ENCODE measurements around the gene PTTG1IP.
A peak's percentile ranks its signal among the peaks of the same experiment; 100 is the strongest.

PTTG1IP gene

GRCh38 chr21:44919111-44919912 is 45.8 kb upstream of the PTTG1IP start:
- H3K18ac ChIP-seq (ENCODE audit: low read length), result no peak overlapping the region
- H2BK5ac ChIP-seq (ENCODE audit: low read length), result no peak overlapping the region
- no peak overlapping the region for H3K4ac ChIP-seq (ENCODE audit: low read depth, low read length)
- H2BK120ac ChIP-seq (ENCODE audit: low read depth, low read length), result no peak overlapping the region
- H3K79me2 ChIP-seq (ENCODE audit: control insufficient read depth, insufficient read depth, low read length), result no peaks in the 10 kb centered on the region
- H2BK15ac ChIP-seq (replicated peaks; ENCODE audit: low read depth), result no peak overlapping the region
- H4K5ac ChIP-seq (ENCODE audit: low read length), result no peak overlapping the region
- WGBS (ENCODE audit: extremely low coverage, insufficient coverage, low lambda C conversion rate), result no CpG with 5 or more reads among the region's 26 CpGs
- no peak overlapping the region for H3K23ac ChIP-seq (ENCODE audit: low read length)
- no peak overlapping the region for H3K27ac ChIP-seq (ENCODE audit: low read depth, low read length)
- H3K4me2 ChIP-seq (ENCODE audit: low read length), result peak overlapping the region; percentile 9
- H3K4me3 ChIP-seq (ENCODE audit: low read length), result no peak overlapping the region
- H3K27me3 ChIP-seq (ENCODE audit: insufficient read depth, low read length, poor library complexity), result peaks cover 12% of the 10 kb centered on the region
- no peak overlapping the region for H4K8ac ChIP-seq (ENCODE audit: low read depth, low read length)
- H3K56ac ChIP-seq (ENCODE audit: low read length), result peak overlapping the region; percentile 6
- DNase-seq, result no peak
- no peaks in the 10 kb centered on the region for H3K79me1 ChIP-seq (ENCODE audit: low read length)
- H2AK5ac ChIP-seq (ENCODE audit: low read length), result no peak overlapping the region
- peaks cover 3% of the 10 kb centered on the region for H3K4me1 ChIP-seq (ENCODE audit: control insufficient read depth, low read depth, low read length)
- no peaks in the 10 kb centered on the region for H3K36me3 ChIP-seq (ENCODE audit: control insufficient read depth, insufficient read depth, low read length)
- H3K9ac ChIP-seq (ENCODE audit: low read length), result no peak overlapping the region

- H3K27ac ChIP-seq (ENCODE audit: low read depth, low read length), result no peak overlapping the region
- H3K27me3 ChIP-seq (ENCODE audit: insufficient read depth, low read length, poor library complexity), result peaks cover 10% of the 10 kb centered on the region
These were observed 45.1 kb upstream of the PTTG1IP start for GRCh38 chr21:44918581-44919033.

GRCh38 chr21:44918107-44918470 is 44.6 kb upstream of the PTTG1IP start:
- DNase-seq, result no peak
- Histone ChIP-seq H4K8ac (ENCODE audit: low read depth, low read length) (no peak overlapping the region), H3K4me2 (ENCODE audit: low read length) (no peak overlapping the region), H3K4ac (ENCODE audit: low read depth, low read length) (no peak overlapping the region), H3K9ac (ENCODE audit: low read length) (no peak overlapping the region), H3K23ac (ENCODE audit: low read length) (no peak overlapping the region), H2AK5ac (ENCODE audit: low read length) (no peak overlapping the region), H3K4me3 (ENCODE audit: low read length) (no peak overlapping the region), H3K36me3 (ENCODE audit: control insufficient read depth, insufficient read depth, low read length) (no peaks in the 10 kb centered on the region), H2BK5ac (ENCODE audit: low read length) (no peak overlapping the region), H2BK15ac (replicated peaks; ENCODE audit: low read depth) (no peak overlapping the region), H4K5ac (ENCODE audit: low read length) (no peak overlapping the region), H3K56ac (ENCODE audit: low read length) (no peak overlapping the region), H2BK120ac (ENCODE audit: low read depth, low read length) (no peak overlapping the region), H3K18ac (ENCODE audit: low read length) (no peak overlapping the region), H3K79me1 (ENCODE audit: low read length) (no peaks in the 10 kb centered on the region), H3K27ac (ENCODE audit: low read depth, low read length) (no peak overlapping the region), H3K27me3 (ENCODE audit: insufficient read depth, low read length, poor library complexity) (peaks cover 10% of the 10 kb centered on the region), H3K4me1 (ENCODE audit: control insufficient read depth, low read depth, low read length) (peaks cover 3% of the 10 kb centered on the region), H3K79me2 (ENCODE audit: control insufficient read depth, insufficient read depth, low read length) (no peaks in the 10 kb centered on the region)
- WGBS (ENCODE audit: extremely low coverage, insufficient coverage, low lambda C conversion rate), result no CpG with 5 or more reads among the region's 12 CpGs

More at GRCh38 chr21:44918581-44919033, 45.1 kb upstream of the PTTG1IP start:
- peak overlapping the region; percentile 30 for H3K9ac ChIP-seq (ENCODE audit: low read length)
- peaks cover 3% of the 10 kb centered on the region for H3K4me1 ChIP-seq (ENCODE audit: control insufficient read depth, low read depth, low read length)
- no peak overlapping the region for H2BK120ac ChIP-seq (ENCODE audit: low read depth, low read length)
- H3K4me2 ChIP-seq (ENCODE audit: low read length), result peak overlapping the region; percentile 51
- no CpG with 5 or more reads among the region's 13 CpGs for WGBS (ENCODE audit: extremely low coverage, insufficient coverage, low lambda C conversion rate)
- H4K8ac ChIP-seq (ENCODE audit: low read depth, low read length), result no peak overlapping the region
- no peaks in the 10 kb centered on the region for H3K79me1 ChIP-seq (ENCODE audit: low read length)
- no peak overlapping the region for H3K4ac ChIP-seq (ENCODE audit: low read depth, low read length)
- H3K36me3 ChIP-seq (ENCODE audit: control insufficient read depth, insufficient read depth, low read length), result no peaks in the 10 kb centered on the region
- H4K5ac ChIP-seq (ENCODE audit: low read length), result no peak overlapping the region
- H2AK5ac ChIP-seq (ENCODE audit: low read length), result no peak overlapping the region
- H2BK15ac ChIP-seq (replicated peaks; ENCODE audit: low read depth), result no peak overlapping the region
- no peaks in the 10 kb centered on the region for H3K79me2 ChIP-seq (ENCODE audit: control insufficient read depth, insufficient read depth, low read length)
- no peak overlapping the region for H2BK5ac ChIP-seq (ENCODE audit: low read length)
- H3K18ac ChIP-seq (ENCODE audit: low read length), result no peak overlapping the region
- DNase-seq, result peak; percentile 85
- H3K4me3 ChIP-seq (ENCODE audit: low read length), result no peak overlapping the region
- H3K23ac ChIP-seq (ENCODE audit: low read length), result no peak overlapping the region
- H3K56ac ChIP-seq (ENCODE audit: low read length), result peak overlapping the region; percentile 37

DNA sequence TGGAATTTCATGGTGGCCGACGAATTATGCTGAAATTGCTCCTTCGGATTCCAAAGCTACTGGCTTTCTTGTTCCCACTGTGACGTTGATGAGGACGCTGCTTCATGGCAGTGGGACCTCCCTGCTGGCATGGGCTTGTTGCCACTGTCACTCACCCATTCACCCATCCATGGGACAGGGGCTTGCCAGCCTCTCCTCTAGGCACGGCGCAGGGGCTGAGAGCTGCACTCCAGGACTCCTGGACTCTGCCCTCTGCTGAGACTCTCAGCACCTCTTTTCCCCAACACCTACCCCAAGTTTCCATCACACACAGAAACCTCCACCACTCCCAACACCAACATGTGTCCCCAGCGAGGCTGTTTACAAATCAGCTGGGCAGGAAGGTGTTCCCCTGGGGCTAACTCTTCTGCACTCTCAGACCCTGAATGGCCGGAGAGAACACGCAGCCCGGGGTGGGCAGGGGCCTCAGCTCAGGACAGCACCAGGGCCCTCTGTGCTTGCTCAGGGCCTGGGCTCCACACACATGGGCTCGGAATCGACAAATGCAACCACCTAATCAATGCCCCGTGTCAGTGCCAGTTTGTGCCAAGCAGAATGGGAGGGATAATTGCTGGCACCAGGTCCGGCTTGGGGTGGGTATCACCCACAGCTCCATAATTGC is 44.1 kb upstream of the PTTG1IP start:
- H2BK120ac ChIP-seq (ENCODE audit: low read depth, low read length), result no peak overlapping the region
- H3K4ac ChIP-seq (ENCODE audit: low read depth, low read length), result no peak overlapping the region
- H4K8ac ChIP-seq (ENCODE audit: low read depth, low read length), result no peak overlapping the region
- H3K36me3 ChIP-seq (ENCODE audit: control insufficient read depth, insufficient read depth, low read length), result no peaks in the 10 kb centered on the region
- peak overlapping the region; percentile 76 for H3K23ac ChIP-seq (ENCODE audit: low read length)
- H2BK5ac ChIP-seq (ENCODE audit: low read length), result no peak overlapping the region
- peaks cover 3% of the 10 kb centered on the region for H3K4me1 ChIP-seq (ENCODE audit: control insufficient read depth, low read depth, low read length)
- H3K18ac ChIP-seq (ENCODE audit: low read length), result no peak overlapping the region
- H3K79me2 ChIP-seq (ENCODE audit: control insufficient read depth, insufficient read depth, low read length), result no peaks in the 10 kb centered on the region
- no peak overlapping the region for H3K56ac ChIP-seq (ENCODE audit: low read length)
- WGBS (ENCODE audit: extremely low coverage, insufficient coverage, low lambda C conversion rate), result no CpG with 5 or more reads among the region's 15 CpGs
- DNase-seq, result no peak
- H3K4me2 ChIP-seq (ENCODE audit: low read length), result no peak overlapping the region
- H3K27ac ChIP-seq (ENCODE audit: low read depth, low read length), result no peak overlapping the region
- no peak overlapping the region for H3K4me3 ChIP-seq (ENCODE audit: low read length)
- H3K27me3 ChIP-seq (ENCODE audit: insufficient read depth, low read length, poor library complexity), result peaks cover 7% of the 10 kb centered on the region
- no peak overlapping the region for H4K5ac ChIP-seq (ENCODE audit: low read length)
- H3K79me1 ChIP-seq (ENCODE audit: low read length), result no peaks in the 10 kb centered on the region
- H3K9ac ChIP-seq (ENCODE audit: low read length), result no peak overlapping the region
- no peak overlapping the region for H2AK5ac ChIP-seq (ENCODE audit: low read length)
- no peak overlapping the region for H2BK15ac ChIP-seq (replicated peaks; ENCODE audit: low read depth)

DNA sequence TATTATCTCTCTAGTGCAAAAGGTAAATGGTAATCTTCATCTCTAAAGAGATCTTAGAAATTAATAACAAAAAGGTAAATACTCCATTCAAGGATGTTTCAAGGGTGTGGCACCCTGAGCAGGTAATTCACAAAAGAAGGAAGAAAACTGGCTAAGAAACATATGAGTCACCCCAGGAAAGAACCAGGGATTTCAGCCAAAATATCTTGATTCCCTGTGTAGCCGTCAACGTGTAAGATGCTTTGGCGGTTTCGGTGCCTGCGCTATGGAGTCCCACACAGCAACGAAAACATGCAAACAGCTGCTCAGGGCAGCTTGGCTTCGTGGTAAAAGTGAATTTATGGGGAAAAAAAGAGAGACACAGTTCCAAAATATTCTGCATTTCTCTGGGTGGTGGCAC is 43.5 kb upstream of the PTTG1IP start:
- Histone ChIP-seq H3K27ac (ENCODE audit: low read depth, low read length) (no peak overlapping the region), H3K9ac (ENCODE audit: low read length) (no peak overlapping the region), H3K56ac (ENCODE audit: low read length) (no peak overlapping the region), H3K79me2 (ENCODE audit: control insufficient read depth, insufficient read depth, low read length) (no peaks in the 10 kb centered on the region), H3K4me3 (ENCODE audit: low read length) (no peak overlapping the region), H3K4me1 (ENCODE audit: control insufficient read depth, low read depth, low read length) (peaks cover 3% of the 10 kb centered on the region), H2BK5ac (ENCODE audit: low read length) (no peak overlapping the region), H3K27me3 (ENCODE audit: insufficient read depth, low read length, poor library complexity) (peaks cover 7% of the 10 kb centered on the region), H3K4me2 (ENCODE audit: low read length) (no peak overlapping the region), H3K79me1 (ENCODE audit: low read length) (no peaks in the 10 kb centered on the region), H3K36me3 (ENCODE audit: control insufficient read depth, insufficient read depth, low read length) (no peaks in the 10 kb centered on the region), H3K4ac (ENCODE audit: low read depth, low read length) (no peak overlapping the region), H2AK5ac (ENCODE audit: low read length) (no peak overlapping the region), H2BK120ac (ENCODE audit: low read depth, low read length) (no peak overlapping the region), H2BK15ac (replicated peaks; ENCODE audit: low read depth) (no peak overlapping the region), H4K8ac (ENCODE audit: low read depth, low read length) (no peak overlapping the region), H3K23ac (ENCODE audit: low read length) (no peak overlapping the region), H3K18ac (ENCODE audit: low read length) (no peak overlapping the region), H4K5ac (ENCODE audit: low read length) (no peak overlapping the region)
- no CpG with 5 or more reads among the region's 7 CpGs for WGBS (ENCODE audit: extremely low coverage, insufficient coverage, low lambda C conversion rate)
- DNase-seq, result no peak
